Stimulated activated naive CD4-positive, alpha-beta T cell treated with Interleukin-2 at 50 U/mL for 16 hours (primary cell): Measurements from ENCODE around the gene ALPI.
"Not testable (repeated sequence)": the region's sequence is repeated elsewhere in the genome, so short reads cannot be mapped to it uniquely, and the experiment has no call there.

Experiments
- DNase-seq: peaks from one replicate; lab custom pipeline; 2025; lab: John Stamatoyannopoulos, UW

The ALPI gene

DNA sequence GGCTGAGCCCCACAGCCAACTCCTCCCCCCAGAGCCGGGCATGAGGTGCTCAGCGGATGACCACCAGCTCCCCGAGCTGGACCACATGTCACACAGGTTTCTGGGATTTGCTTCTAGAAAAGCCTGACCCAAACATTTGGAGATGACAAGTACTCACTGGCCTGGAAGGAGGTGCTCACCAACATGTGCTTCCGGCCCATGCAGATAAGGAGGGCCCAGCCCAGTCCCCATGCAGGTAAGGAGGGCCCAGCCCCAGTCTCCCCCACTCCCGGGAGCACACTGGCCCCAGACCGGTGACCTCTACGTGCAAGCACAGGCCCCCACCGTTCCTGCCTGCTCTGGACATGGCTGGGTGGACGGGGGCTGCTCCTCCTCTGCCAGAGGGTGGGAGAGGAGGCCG, 14.0 kb upstream of the ALPI start:
- DNase-seq: not testable (repeated sequence)

DNA sequence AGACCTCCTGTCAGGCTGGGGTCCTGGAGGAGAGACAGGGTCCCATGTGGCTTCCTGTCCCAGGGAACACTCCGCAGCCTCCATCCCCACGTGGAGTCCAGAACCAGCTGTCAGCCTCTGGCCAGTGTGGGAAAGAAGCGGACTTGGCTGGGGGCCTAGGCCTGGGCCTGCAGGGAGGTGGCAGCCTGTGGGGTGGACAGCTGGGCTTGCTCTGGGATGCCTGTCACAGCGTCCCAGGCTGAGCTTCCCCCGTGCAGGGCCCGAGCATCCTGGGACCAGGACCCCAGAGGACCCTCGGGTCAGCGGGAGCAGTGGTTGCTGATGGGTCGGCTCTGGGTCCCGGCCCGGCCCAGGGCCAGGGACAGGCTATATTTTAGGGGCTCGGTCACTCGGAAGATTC, 13.5 kb upstream of the ALPI start:
- not testable (repeated sequence) for DNase-seq

DNA sequence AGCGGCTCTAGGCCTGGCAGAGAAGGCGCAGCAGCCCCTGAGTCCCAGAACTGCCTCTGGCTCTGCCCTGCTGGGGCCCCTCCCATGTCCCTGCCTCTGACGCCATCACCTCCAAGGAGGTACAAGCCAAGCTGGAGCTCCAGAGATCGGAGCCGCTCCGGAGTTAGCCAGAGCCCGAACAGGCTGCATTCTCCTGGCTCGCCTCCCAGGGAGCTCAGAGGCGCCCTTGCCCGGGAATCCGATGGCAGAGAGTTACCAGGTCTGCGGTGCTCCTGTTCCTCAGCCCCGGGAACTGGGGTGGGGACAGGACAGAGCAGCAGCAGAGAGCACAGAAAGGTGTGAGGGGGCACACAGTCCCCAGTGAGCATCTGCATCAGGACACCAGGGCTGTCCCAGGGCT, 12.9 kb upstream of the ALPI start:
- not testable (repeated sequence) for DNase-seq

DNA sequence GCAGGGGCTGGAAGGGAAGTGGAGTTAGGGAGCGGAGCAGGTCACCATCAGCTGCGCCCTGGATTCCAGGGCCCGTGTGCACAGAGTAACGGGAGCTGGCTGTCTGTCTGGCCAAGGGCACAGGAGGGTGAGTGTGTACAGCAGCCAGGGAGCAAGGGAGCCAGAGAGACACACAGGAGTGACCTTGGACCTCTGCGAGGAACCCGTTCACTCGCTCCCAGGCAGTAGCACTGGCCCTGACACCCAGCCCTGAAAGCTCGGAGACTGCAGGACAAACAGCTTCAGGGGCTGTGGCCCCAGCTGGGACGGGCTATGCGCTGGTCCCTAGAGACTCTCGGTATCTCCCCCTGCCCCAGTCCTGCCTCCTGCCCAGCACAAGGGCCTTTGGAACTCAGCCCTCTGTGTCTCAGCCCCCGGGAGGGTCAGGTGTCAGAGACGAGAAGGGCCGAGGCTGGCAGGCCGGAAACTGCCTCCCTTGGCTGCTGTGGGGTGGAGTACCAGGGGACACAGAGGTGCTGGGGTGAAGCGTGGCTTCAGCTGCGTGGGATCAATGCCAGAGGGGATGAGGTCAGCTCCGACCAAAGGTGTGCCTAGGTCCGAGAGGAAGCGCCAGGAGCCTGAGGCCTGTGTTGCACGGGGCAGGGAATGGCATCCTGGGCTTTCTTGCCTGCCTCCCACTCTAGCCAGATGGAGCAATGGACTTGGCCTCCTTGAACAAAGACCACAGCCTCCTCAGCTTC, 12.1 kb upstream of the ALPI start:
- not testable (repeated sequence) for DNase-seq

DNA sequence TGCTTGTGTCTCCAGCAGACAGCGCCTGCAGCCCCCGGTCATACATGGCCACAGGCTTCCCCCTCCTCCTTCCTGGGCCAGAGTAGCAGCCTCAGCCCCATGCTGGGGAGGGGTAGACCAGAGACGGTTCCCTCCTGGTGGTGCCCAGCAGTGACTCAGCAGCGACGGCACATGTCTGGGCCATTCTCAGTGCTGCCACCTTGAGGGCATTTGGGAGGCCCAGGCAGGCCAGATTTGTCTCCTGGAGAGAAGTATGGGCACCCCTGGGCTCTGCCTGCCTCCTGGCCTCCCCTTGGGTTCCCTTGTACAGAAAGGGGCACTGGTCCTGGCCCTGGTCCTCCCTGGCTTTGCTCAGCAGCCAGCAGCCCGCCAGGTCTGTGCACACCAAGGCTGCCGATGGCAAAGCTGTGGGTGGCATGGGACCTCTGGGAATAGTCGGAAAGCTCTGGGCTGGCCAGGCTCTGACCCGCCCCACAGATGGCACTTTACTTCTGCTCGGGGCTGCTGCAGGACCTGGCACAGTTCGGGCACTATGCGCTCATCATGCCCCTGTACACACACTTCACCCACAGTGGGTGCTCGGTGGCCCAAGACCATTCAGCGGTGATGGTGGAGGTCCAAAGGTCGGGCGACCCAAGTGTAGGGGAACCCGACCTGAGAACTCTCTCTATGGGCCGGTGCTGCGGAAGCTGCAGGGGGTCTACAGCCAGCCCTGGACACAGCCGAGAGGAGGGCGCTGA, 11.4 kb upstream of the ALPI start:
- peak; percentile 61 for DNase-seq

DNA sequence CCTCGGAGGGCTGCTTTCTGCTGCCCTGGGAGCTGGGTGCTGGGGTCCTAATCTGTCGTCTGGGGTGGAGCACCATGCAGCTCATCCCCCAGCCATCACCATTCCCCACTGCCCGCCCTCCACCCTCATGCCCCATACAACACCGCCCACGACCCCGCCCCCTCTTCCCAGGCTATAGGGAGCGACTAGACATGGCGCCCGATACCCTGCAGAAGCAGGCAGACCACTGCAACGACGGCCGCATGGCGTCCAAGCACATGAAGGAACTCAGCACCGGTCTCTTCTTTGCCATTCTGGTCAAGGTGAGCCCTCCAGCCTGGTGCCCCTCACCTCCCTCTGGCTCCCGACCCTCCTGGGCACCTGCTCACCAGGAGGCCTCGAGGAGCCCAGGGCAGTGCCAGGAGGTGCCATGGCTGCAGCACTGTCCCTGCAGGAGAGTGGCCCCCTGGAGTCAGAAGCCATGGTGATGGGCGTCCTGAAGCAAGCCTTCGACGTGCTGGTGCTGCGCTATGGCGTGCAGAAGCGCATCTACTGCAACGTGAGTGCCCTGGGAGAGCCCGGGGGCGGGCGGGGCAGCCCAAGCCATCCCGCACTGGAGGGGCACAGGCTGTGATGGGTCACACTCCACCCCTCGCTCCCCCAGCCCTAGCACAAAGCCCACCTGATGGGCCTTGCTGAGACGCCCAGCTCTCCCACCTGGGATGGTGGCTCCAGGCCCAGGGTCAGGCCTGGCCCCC, 10.6 kb upstream of the ALPI start:
- DNase-seq: not testable (repeated sequence)

DNA sequence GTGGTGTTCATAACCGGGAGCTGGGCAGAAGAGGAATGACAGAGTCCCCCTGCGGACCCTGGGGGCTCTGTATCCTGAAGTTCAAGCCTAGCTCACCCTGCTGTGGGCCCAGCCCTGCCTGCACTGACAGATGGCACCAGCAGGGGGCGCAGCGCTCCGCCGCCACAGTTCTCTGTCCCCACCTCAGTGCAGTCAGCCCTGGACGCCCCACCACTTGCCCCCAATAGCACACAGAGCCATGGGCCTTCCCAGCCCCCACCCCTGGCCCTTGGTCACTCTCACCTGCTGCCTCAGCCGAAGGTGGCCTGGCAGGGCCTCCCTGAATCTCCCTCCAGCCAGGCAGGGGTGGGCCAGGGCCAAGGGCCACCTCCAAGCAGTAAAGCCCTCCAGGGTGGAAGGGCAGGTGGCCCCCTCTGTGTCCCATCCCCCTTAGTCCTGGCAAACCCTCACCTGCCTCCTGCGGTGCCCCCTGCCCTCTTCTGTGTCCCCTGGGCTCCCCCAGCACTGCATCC, 9.6 kb upstream of the ALPI start:
- not testable (repeated sequence) for DNase-seq

DNA sequence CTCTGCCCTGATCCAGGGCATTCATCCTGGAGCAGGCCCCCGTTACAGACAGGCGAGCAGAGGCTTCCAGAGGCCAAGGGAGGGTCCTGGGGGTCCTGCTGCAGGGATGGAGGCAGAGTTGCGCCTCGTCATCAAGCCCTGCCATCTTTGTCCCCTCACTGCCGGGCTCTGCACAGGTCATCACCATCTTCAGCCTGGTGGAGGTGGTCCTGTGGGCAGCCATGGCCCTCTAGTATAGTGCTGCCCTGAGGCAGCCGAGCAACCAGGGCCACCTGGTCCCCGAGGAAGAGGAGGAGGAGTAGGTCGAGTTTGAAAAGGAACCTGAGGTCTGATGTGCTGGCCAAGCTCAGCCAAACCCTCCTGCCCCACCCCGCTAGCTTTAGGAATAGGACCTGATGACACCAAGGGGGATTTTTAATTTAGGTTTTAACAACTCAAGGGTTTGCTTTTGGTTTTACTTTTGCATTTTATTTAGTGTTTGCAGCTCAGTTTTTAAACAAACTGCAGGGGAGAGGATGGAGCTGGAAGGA, 8.8 kb upstream of the ALPI start:
- DNase-seq: no peak

DNA sequence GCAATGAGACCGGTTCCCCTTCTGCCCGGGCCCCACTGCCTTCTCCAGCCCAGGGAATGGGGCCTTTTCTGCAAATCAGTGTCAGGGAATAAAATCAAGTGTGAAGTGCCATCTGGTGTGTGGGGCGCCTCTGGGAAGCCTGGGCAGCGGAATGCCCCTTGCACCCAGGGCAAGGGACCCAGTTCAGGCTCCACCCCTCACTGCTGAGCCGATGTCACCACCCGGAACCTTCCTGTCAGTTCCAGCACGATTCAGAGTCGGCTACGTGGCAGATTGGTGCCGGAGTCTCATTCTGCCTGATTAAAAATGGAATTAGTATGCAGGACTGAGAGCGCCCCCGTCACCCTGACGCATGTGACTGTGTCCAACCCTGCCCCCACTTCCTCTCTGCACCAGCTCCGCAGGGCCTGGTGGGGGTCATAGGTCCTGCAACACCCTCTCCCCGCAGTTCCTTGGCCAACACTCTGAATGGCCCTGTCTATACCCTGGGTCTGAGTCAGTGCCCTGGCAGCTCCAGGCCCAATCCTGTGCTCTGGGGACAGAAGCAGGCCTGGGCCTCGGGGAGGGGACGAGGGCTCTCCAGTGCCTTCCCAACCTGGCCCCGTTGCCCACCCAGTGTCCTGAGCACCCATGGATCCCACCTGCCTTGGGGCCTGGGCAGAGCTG, 8.2 kb upstream of the ALPI start:
- no peak for DNase-seq

DNA sequence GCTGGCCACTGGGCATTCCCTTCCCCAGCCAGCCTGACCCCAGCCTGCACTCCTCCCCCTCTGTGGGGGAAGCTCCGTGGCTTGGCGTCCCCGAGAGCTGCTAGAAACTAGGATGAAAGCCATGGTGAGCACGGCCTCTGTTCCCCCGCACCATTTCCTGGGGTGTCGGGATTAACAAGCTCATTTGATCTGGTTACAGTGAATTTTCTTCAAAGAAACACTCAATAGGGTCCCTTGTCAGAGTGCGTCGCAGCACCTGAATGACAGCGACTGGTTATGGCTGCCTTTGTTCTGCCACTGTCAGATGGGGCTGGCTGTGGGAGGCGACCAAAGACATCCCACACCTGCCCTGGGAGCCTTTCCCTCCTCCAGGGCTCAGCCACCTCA, 7.7 kb upstream of the ALPI start:
- DNase-seq: no peak

DNA sequence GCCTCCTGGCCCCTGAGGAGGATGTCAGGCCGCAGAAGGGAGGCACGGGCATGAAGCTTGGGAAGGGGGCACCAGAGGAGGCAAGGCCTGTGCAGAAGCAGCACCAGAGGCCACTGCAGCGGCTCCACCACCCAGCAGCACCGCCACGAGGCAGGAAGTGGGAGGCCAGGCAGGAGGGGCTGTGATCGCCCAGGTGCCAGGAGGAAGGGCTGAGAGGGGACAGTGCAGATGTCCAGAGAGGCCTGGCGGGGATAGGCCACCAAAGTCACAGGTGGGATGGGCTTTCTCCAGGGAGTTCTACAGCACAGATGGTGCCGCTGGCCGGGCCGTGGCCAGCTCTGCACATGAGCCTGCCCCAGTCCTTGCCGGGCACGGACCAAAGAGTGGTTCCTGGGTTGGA, 6.0 kb upstream of the ALPI start:
- no peak for DNase-seq

DNA sequence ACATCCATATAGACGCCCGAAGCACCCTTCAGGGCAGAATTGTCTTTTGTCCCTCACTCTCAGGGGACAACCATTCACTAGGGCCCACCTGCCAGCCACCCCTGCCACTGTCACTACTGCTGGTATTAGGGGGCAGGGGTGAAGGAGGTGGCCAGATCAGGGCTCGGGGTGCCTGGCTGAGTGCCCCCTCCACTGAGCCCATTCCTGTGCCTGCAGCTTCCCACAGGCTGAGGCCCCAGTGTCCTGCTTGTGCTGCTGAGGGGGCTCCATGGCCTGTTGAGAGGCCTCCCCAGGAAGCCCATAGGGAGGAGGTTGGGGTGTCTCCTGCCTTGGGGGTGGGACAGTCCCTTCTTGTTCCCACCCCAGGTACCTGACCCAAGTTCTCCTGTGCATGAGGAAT, 4.3 kb upstream of the ALPI start:
- DNase-seq: not testable (repeated sequence)

DNA sequence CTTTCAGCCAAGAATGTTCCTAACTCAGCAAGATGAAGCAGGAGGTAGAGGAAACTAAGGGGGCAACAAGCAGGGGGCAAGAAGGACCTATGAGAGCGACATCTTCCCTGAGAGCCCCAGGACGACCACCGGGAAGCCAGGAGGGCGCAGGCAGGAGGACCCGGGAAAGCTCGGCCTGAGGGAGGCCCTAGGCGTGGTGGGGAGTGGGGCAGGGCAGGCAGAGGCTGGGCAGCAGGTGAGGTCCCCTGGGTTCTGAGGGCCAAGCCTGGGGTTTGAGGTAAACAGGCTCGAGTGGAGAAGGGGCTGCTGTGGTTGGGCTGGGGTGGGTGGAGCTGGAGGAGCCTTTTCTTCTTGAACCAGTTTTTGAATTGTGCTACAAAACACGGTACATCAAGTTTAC, 1.3 kb upstream of the ALPI start:
- no peak for DNase-seq

DNA sequence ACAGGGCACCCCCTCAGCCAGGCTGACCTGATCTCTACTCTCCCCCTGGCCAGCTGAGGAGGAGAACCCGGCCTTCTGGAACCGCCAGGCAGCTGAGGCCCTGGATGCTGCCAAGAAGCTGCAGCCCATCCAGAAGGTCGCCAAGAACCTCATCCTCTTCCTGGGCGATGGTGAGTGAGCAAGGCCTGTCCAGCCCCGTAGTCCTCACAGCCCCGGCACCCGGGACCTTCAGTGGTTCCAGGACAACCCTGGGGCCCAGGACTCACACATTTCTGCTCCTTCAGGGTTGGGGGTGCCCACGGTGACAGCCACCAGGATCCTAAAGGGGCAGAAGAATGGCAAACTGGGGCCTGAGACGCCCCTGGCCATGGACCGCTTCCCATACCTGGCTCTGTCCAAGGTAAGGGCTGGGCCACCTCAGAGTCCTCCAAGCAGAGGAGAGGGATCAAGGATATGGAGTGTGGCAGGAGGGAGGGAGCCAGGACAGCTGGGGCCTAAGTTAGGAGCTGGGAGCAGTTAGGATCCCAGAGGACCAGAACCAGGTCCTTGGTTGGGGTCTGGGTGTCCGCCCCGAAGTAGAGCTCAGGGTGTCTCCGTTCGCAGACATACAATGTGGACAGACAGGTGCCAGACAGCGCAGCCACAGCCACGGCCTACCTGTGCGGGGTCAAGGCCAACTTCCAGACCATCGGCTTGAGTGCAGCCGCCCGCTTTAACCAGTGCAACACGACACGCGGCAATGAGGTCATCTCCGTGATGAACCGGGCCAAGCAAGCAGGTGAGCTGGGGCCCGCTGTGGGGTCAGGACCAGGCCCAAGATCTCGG, 555 bp downstream of the ALPI start:
- DNase-seq: no peak

DNA sequence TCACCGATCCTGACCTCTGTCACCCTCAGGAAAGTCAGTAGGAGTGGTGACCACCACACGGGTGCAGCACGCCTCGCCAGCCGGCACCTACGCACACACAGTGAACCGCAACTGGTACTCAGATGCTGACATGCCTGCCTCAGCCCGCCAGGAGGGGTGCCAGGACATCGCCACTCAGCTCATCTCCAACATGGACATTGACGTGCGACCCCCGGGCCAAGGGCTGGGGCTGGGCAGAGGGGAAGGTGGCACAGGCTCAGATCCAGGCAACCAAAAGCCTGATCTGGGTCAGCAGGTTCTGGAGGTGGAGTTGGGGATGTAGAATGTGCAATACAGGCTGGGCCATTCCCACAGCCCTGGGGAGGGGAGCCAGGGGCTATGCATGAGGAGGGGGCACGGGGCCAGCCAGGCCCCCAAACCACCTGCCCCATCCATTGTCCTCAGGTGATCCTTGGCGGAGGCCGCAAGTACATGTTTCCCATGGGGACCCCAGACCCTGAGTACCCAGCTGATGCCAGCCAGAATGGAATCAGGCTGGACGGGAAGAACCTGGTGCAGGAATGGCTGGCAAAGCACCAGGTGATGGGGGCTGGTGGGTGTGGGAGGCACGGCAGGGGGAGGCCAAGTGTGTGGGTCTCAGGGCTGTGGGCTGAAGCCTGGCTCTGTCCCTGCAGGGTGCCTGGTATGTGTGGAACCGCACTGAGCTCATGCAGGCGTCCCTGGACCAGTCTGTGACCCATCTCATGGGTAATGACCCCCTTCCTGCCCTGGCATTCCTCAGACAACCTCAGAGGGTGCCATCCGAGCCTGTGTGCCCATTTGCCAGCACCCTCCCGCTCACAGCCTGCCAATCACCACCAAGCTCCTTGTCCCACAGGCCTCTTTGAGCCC, 1.4 kb downstream of the ALPI start:
- no peak for DNase-seq

DNA sequence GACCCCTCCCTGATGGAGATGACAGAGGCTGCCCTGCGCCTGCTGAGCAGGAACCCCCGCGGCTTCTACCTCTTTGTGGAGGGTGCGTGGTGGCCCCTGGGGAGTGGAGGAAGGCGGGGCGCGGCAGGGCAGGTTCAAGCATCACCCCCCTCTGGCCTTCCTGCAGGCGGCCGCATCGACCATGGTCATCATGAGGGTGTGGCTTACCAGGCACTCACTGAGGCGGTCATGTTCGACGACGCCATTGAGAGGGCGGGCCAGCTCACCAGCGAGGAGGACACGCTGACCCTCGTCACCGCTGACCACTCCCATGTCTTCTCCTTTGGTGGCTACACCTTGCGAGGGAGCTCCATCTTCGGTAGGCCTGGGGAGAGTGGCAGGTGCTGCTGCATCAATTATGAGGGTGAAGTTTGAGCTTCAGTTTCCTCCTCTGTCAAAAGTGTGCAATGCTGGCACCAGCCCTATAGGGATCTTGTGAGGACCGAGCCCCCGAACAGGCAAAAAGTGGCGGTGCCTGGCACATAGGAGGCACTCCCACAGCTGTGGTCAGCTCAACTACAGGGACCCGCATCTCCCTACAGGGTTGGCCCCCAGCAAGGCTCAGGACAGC, 2.2 kb downstream of the ALPI start:
- no peak for DNase-seq

DNA sequence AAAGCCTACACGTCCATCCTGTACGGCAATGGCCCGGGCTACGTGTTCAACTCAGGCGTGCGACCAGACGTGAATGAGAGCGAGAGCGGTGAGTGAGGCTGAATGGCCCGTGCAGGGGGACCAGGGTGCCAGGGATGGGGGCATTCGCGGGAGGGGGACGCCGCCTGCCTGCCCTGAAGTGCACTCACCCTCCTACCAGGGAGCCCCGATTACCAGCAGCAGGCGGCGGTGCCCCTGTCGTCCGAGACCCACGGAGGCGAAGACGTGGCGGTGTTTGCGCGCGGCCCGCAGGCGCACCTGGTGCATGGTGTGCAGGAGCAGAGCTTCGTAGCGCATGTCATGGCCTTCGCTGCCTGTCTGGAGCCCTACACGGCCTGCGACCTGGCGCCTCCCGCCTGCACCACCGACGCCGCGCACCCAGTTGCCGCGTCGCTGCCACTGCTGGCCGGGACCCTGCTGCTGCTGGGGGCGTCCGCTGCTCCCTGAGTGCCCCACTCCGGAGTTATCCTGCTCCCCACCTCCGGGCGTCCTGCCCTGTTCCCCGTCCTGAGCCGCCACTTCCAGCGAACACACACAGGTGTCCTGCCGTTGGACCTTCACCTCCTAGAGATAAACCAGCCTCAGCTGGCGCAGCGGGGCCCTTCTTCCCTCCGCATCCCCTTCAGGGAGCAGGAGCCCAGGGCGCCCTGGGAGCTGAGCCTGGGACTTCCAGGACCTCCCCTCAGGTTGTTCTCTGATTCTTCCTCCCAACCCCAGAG, 2.9 kb downstream of the ALPI start:
- no peak for DNase-seq

DNA sequence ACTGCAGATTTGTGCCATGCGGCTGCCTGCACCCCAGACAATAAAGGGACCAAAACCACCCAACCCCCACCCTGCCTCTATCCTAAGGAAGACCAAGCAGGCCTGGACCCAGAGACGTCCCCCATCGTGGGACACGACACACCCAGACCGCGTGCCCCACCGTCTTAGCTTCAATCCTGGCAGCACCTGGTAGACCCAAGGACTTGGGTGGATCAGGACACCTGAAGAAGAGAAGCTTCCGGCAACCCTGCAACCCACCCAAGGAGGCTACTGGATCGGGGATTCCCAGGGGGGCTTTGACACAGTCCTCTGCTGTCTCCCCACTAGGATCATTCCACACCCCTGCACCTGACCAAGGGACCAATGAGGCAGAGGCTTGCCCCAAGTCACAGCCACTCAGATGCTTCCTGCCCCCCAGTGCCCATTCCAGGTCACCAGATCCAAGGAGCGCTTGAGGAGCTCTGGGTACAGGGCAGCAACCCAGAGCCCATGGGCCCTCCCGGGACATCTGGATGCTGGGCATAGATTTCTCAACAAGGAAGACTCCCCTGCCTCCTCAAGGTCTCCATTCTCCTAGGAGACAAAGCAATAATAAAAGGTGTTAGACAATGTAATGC, 3.6 kb downstream of the ALPI start:
- DNase-seq: no peak
